GM12891 (cell line): Measurements from ENCODE around the gene FAM118A.

ENCODE experiments used
- DNase-seq: peaks from one replicate; pipeline ENCODE4 v3.0.0; 2011; ENCODE audit warnings: low spot score; ENCODE audit not compliant: insufficient read length
- FAIRE-seq: peaks from 2 replicates; lab custom pipeline; 2011; peaks lifted over from hg19 to GRCh38; lab: Jason Lieb, UNC
- PAX5 ChIP-seq: IDR thresholded peaks from 2 replicates; pipeline ENCODE4 v1.6.1; 2011; ENCODE audit warnings: low read length, moderate library complexity, mild to moderate bottlenecking; ENCODE audit not compliant: insufficient read depth, severe bottlenecking
- POLR2A ChIP-seq: IDR thresholded peaks from 2 replicates; pipeline ENCODE4 v1.6.1; 2011; ENCODE audit warnings: low read depth, low read length, control low read depth
- POLR2AphosphoS5 ChIP-seq: IDR thresholded peaks from 2 replicates; pipeline ENCODE4 v1.6.1; 2011; ENCODE audit warnings: low read depth, low read length, control low read depth
- POU2F2 ChIP-seq: IDR thresholded peaks from 2 replicates; pipeline ENCODE4 v1.6.1; 2011; ENCODE audit warnings: low read depth, mild to moderate bottlenecking, control low read depth, low read length, moderate library complexity
- SPI1 ChIP-seq: IDR thresholded peaks from 2 replicates; pipeline ENCODE4 v1.6.1; 2011; ENCODE audit warnings: low read depth, low read length, control low read depth
- TAF1 ChIP-seq: IDR thresholded peaks from 2 replicates; pipeline ENCODE4 v1.6.1; 2011; ENCODE audit warnings: low read depth, low read length, control low read depth

FAM118A gene

GRCh38 chr22:45281010-45281409 is 28.7 kb upstream of the FAM118A start:
- DNase-seq (no peak), FAIRE-seq (no peak)
- TF ChIP-seq TAF1 (no peak), POU2F2 (no peak), POLR2AphosphoS5 (no peak), SPI1 (no peak), PAX5 (no peak), POLR2A (no peak)

GRCh38 chr22:45284705-45285262 is 24.9 kb upstream of the FAM118A start, which contains the start of gene UPK3A:
UPK3A (plus strand) TSS chr22:45284949; CDS start chr22:45285014, 65 bp downstream.
- no peak for TF ChIP-seq SPI1
- TF ChIP-seq POU2F2 = peak; percentile 66; the same call in 1 of the 2 replicates
- DNase-seq = peak; percentile 41
- FAIRE-seq = peak; percentile 57

DNA sequence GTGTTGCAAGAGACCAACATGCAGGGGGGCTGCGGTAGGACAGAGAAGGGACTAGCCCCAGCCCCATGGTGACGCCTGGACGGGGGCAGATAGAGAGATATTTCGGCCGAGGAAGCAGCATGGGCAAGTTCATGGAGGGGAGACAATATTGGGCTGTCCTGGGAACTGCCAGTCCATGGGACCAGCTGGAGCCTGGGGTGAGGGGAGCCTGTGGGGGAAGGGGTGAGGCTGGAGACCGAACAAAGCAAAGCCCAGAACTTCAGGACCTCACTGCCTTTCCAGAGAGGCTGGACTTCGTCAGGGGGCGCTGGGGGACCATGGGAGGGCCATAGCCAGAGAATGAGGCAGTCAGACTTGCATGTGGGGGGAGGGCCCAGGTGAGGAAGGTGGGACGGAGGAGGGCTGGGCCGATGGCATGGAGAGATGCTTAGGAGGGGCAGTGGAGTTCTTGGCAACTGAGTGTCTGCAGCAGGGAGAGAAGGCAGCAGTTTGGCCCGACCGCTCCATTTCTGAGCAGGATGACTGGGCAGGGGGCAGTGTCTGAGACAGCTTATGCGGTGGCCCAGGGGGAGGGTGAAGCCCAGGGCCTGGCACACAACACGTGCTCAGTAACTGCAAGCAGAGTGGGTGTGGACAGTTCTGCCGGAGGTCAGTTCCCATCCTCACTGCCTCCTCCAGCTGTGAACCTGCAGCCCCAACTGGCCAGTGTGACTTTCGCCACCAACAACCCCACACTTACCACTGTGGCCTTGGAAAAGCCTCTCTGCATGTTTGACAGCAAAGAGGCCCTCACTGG is 24.3 kb upstream of the FAM118A start:
- DNase-seq (no peak), FAIRE-seq (no peak)

DNA sequence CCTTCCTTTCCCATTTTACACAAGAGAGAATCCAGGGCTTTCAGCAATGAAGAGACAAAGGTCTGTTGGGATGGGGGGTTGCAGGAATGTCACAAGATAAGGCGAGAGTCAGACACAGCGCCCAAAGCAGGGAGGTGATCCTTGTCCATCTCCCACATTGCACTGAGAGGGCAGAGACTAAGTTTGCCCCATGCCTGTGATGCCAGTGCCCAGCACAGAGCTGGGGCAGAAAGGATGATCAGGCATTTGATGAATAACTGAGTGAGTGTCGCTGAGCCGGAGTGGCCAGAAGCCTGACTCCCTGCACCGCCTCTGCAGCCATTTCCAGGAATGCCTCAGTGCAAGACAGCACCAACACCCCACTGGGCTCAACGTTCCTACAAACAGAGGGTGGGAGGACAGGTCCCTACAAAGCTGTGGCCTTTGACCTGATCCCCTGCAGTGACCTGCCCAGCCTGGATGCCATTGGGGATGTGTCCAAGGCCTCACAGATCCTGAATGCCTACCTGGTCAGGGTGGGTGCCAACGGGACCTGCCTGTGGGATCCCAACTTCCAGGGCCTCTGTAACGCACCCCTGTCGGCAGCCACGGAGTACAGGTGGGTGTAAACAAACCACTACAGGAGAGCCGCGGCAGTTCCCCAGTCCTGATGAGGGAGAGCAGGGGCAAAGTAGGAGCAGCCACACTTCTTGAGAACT is 22.7 kb upstream of the FAM118A start:
- no peak for DNase-seq

More for the DNA sequence above, 24.3 kb upstream of the FAM118A start:
- TF ChIP-seq PAX5 = no peak
- no peak for TF ChIP-seq POLR2A
- no peak for TF ChIP-seq POLR2AphosphoS5

GRCh38 chr22:45290410-45290936 is 19.3 kb upstream of the FAM118A start:
- peak; percentile 64 for FAIRE-seq
- TF ChIP-seq SPI1 (no peak), TAF1 (no peak), PAX5 (no peak), POLR2AphosphoS5 (no peak), POLR2A (no peak), POU2F2 (no peak)
- no peak for DNase-seq

More for the DNA sequence above, 22.7 kb upstream of the FAM118A start:
- peak; percentile 35 for FAIRE-seq
- TF ChIP-seq POU2F2 (no peak), POLR2A (no peak), POLR2AphosphoS5 (no peak), TAF1 (no peak), SPI1 (no peak), PAX5 (no peak)

DNA sequence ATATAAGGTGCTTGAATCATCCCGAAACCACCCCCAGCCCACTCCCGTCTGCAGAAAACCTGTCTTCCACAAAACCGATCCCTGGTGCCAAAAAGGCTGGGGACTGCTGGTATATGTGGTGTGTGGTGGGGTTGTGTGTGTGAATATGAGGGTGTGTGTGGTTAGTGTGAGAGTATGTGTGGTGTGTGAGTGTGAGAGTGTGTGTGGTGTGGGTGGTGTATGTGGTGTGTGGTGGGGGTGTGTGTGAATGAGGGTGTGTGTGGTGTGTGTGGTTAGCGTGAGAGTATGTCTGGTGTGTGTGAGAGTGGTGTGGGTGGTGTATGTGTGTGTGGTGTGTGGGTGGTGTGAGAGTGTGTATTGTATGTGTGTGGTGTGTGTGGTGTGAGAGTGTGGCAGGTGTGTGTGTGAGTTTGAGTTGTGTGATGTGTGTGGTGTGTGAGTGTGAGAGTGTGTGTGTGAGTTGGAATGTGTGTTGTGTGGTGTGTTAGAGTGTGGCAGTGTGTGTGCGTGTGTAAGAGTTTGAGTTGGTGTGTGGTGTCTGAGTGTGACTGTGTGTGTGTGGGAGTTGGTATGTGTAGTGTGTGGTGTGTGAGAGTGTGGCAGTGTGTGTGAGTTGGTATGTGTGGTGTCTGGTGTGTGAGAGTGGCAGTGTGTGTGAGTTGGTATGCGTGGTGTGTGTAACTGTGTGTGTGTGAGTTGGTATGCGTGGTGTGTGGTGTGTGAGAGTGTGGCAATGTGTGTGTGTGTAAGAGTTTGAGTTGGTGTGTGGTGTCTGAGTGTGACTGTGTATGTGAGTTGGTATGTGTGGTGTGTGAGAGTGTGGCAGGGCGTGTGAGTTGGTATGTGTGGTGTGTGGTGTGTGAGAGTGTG is 18.4 kb upstream of the FAM118A start:
- TF ChIP-seq PAX5 (no peak), TAF1 (no peak), POU2F2 (no peak), POLR2AphosphoS5 (no peak), POLR2A (no peak), SPI1 (no peak)
- no peak for DNase-seq
- FAIRE-seq = peak; percentile 98

DNA sequence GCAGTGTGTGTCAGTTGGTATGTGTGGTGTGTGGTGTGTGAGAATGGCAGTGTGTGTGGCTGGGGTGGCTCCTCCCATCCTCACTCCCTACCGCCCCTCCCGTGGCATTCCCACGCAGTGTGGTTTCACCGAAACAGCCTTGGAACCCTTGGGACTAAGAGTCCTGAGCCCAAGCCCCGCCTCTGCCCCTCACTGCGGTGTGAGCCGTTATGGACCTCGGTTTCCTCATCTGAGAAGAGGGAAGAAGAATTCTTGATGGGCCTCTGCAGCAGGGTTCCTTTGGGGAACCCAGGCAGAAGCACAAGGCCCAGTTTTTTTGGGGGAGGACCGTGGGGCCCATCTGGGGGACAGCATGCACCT is 17.8 kb upstream of the FAM118A start:
- FAIRE-seq (no peak), DNase-seq (no peak)
- TF ChIP-seq TAF1 (no peak), POLR2A (no peak), SPI1 (no peak), POU2F2 (no peak), POLR2AphosphoS5 (no peak)

DNA sequence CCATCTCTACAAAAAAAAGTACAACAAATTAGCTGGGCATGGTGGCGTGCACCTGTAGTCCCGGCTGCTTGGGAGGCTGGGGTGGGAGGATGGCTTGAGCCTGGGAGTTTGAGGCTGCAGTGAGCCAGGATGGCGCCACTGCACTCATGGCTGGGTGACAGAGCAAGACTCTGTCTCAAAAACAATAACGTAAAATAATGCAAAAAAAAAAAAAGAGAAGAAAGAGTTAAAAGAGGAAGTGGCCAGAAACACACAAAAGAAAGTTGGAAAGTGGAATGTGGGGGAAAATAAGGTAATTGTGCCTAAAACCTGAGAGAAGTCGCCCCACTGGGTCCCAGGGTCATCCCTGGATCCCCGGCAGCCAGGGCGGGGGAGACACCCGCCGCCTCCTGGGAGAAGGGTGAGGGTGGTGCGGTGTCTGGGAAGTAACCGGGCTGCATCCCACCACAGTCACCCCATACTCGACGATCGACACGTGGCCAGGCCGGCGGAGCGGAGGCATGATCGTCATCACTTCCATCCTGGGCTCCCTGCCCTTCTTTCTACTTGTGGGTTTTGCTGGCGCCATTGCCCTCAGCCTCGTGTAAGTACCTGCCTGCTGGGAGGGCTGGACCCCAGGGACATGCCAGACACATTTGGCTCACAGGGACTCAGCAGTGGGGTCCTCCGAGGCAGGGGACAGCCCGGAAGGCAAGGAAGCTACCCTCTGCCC is 16.8 kb upstream of the FAM118A start:
- FAIRE-seq (no peak), DNase-seq (no peak)
- no peak for TF ChIP-seq TAF1
- no peak for TF ChIP-seq POLR2A
- no peak for TF ChIP-seq POLR2AphosphoS5
- TF ChIP-seq SPI1 = peak; percentile 83
- TF ChIP-seq PAX5 = no peak
